NCI-H345 treated with DMSO at 0.1 percent for 48 hours (cell line): ENCODE results near the gene PDHX.

Source experiments
- DNase-seq: peaks from one replicate; lab custom pipeline; 2025; ENCODE audit not compliant: unreplicated experiment; lab: John Stamatoyannopoulos, UW

Gene PDHX

GRCh38 chr11:34988294-34989255, 72.2 kb downstream of the PDHX start:
- no peak for DNase-seq

GRCh38 chr11:34990916-34991315, 74.5 kb downstream of the PDHX start:
- no peak for DNase-seq

- DNase-seq, result no peak
These were observed 78.4 kb downstream of the PDHX start for GRCh38 chr11:34994854-34995253.

- DNase-seq, result no peak
These were observed 80.5 kb downstream of the PDHX start for GRCh38 chr11:34996958-34997357.

- no peak for DNase-seq
These were observed 81.6 kb downstream of the PDHX start for GRCh38 chr11:34997952-34998528.

GRCh38 chr11:34999453-34999852, 83.0 kb downstream of the PDHX start:
- no peak for DNase-seq

GRCh38 chr11:35003186-35003585, 86.8 kb downstream of the PDHX start:
- DNase-seq, result no peak

GRCh38 chr11:35003658-35004057, 87.2 kb downstream of the PDHX start:
- no peak for DNase-seq

- no peak for DNase-seq
These were observed 88.8 kb downstream of the PDHX start for GRCh38 chr11:35005141-35005780.

GRCh38 chr11:35006389-35007128, 90.1 kb downstream of the PDHX start:
- no peak for DNase-seq

- no peak for DNase-seq
These were observed 90.9 kb downstream of the PDHX start for GRCh38 chr11:35007277-35007676.

- peak; percentile 18 for DNase-seq
These were observed 92.9 kb downstream of the PDHX start for GRCh38 chr11:35009191-35009943.

GRCh38 chr11:35009944-35010342, 93.5 kb downstream of the PDHX start:
- no peak for DNase-seq

- DNase-seq, result no peak
These were observed 94.2 kb downstream of the PDHX start for GRCh38 chr11:35010654-35011053.

GRCh38 chr11:35011389-35011788, 95.0 kb downstream of the PDHX start:
- no peak for DNase-seq

GRCh38 chr11:35011944-35012343, 95.5 kb downstream of the PDHX start:
- DNase-seq, result no peak

GRCh38 chr11:35012467-35013191, 96.2 kb downstream of the PDHX start:
- no peak for DNase-seq

GRCh38 chr11:35013514-35014233, 97.3 kb downstream of the PDHX start:
- no peak for DNase-seq

GRCh38 chr11:35014346-35014745, 97.9 kb downstream of the PDHX start:
- no peak for DNase-seq
